HG03045 (cell line): ENCODE results near the gene ANKRD28.

ENCODE experiments used
- ATAC-seq: cut with Tn5 transposase; IDR thresholded peaks from one replicate; pipeline ENCODE4 v1.9.1; 2021; ENCODE audit warnings: mild to moderate bottlenecking, moderate library complexity; ENCODE audit not compliant: unreplicated experiment

The ANKRD28 gene

DNA sequence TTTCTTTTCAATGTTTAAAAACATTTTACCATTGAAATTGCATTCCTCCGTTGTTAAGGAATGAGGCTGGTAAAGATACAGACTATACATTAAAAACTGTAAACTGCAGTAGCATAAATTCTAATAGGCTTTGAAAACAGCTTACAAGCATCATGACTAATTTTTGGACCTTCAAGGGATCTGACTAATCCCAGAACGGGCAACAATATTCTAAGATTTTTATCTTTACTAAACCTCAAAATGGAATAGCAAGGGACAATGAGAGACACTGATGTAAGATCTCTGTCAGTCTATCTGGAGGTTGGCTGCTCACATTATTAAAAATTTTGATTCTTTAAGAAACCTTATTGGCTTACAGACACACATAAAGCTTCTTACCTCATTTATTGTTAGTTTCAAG is 121.5 kb downstream of the ANKRD28 start:
- no peak for ATAC-seq

DNA sequence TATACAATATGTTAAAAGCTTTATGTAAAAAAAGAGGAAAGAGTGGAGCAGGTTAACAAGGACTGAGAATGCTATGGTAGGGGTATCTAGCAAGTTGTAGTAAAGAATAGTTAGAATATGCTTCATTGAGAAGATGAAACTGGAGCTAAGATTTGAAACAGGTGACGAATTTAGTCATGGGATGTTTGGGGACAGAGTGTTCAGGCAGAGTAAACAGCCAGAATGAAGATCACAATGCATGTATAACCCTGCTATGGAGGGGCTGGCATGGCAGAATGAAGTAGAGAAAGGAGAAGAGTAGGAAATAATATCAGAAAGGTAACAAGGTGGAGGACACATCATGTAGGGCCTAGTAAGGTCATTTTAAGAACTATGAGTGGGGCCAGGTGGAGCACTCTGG is 124.2 kb downstream of the ANKRD28 start:
- no peak for ATAC-seq

DNA sequence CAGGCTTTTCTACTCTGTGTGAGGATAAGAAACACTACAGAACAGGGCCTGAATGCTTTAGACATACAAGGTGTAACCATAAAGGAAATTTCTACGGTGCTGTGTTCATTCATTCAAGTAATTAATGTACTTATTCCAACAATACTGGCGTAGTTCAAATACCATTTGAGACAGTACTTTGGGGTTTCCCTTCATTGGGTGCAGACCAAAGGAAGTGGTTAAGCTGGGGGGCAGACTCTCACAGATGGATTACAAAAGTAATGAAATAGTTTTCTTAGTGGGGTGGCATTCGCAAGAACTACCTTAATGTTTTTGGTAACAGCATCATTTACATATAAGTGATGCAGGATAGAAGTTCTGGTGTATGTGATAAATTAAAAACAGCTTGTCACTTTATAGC is 130.3 kb downstream of the ANKRD28 start:
- no peak for ATAC-seq

DNA sequence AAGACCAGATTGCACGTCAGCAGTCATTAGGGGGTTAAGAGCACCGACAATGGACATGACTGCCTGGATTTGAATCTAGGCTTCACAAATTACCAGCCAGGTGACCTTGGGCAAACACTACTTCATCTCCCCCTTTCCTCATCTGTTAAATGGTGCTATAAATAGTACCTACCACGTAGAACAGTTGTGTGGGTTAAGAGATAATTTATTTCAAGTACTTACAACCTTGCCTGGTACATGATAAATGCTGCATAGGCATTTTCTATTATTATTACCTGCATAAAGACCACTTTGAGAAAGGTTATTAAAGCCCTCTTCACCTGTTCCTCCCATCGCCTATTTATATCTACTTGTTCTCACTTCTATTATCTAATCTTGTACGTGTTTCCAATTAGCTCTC is 131.5 kb downstream of the ANKRD28 start:
- ATAC-seq: no peak

DNA sequence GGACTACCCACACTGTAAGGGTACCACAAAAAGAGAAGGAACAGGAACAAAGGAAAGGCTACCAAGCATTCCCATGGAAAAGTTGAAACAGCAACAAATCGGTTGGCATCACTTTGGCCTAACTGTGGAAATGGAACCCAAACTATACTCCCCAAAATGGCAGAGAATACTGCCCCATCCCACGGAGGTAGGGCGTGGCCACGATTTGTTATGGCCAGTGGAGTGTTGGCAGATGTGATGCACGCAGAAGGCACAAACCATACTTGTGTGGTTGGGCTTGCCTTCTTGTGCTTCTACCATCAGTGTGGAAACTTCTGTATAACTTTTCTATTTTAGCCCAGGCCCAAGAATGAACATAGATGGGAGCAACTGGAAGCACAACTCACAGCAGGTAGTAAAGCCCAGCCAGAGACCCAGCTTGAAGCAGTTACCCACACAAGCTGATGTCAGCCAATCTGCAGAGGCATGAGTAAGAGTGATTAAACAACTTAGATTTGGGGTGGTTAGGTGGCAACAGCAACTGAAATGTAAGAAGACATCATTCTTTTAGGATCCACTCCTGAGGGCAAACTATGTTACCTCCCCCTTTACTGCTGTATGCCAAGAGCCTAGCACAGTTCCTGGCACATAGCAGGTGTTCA is 132.1 kb downstream of the ANKRD28 start:
- ATAC-seq: no peak

DNA sequence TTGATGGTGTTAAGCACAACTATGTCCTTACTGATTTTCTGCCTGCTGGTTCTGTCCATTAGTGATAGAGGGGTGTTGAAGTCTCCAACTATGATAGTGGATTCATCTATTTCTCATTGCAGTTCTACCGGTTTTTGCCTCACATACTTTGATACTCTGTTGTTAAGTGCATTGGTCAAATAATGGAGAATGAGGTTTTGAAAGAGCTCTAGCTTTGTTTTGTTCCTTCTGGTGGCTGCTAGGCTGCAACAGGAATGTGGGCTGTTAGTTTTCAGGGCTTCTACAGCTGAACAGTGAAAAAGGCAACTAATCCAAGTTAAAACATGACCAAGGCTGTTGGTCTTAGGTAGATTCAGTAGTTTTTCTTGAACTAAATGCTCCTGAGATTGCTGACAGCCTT is 133.6 kb downstream of the ANKRD28 start:
- ATAC-seq: no peak

DNA sequence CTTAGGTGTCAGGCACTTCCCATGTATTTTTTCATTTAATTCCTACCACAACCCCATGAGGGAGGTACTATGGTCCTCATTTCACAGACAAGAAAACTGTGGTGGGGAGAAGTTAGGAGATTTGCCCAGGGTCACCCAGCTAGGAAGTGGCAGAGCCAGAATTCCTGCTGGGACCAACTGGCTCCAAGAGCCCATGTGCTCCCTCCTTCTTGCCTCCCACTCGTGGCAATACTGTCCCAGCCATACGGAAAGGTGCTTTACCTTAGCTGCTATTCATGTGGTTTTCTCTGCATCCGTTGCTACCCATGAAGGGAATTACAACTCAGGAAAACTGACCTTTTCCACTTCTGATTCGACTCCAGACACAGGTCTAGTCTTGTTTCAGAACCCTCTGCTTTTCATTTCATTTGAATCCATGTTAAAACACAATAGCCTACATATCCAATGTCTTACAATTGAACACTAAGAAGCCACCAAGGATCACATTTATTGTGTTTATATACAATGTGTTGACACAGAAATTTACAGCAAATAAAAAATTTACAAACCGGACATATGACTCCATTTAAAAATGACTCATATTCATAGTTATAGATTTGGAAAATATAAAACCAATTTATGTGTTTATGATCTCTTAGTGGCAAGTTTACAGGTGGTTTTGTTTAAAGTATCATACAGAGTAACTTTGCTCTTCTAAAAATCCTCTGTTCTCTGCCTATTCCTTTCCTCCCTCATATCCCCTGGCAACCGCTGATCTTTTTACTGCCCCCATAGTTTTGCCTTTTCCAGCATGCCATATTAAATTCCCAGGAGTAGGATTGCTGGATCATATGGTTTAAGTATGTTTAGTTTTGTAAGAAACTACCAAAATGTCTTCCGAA is 137.5 kb downstream of the ANKRD28 start:
- ATAC-seq: no peak

DNA sequence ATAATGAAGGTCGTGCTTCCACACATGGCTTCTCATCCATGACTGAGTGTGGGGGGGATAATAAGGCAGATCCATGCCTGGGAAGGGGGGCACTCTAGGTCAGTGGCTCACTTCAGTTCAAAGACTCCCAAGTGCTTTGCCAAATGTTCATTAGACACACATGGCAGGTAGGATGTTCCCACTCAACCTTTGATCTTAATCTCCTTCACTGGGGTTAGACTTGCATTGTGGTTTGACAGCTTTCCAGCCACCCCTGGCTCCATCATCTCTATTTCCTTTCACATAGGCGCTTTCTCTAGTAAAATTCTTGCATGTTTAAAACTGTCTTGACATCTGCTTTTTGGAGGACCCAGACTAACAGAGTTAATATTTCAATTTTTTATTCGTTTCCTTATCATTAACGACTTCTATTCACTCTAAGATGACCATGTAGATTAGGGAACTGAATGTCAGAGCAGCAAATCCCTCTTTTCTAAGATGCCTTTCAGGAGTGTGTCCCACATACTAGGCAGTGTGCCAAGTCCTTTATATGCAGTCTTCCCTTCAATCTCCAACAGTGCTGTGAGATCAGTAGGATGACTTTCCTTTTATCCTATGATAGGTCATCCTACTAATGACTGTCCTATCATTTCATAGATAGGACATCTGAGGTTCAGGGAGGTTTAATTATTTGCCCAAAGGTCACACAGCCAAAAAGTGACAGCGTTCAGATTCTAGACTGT is 138.4 kb downstream of the ANKRD28 start:
- no peak for ATAC-seq

DNA sequence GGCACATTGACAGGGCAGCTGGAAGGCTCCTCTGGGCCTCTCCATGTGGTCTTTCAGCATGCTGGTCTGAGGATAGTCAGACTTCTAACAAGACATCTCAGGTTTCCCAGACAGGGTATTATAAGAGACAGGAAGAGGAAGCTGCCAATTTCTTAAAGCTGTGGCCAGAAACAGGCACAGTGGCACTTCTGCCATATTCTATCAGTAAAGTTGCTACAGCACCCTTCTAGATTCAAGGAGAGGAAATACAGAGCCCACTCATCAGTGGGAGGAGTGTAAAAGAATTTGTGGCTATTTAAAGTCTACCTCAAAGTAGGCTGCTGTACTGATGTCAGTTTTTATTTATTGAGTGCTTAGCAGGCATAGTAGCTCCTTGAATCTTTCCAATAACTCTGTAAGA is 140.8 kb downstream of the ANKRD28 start:
- ATAC-seq: no peak

DNA sequence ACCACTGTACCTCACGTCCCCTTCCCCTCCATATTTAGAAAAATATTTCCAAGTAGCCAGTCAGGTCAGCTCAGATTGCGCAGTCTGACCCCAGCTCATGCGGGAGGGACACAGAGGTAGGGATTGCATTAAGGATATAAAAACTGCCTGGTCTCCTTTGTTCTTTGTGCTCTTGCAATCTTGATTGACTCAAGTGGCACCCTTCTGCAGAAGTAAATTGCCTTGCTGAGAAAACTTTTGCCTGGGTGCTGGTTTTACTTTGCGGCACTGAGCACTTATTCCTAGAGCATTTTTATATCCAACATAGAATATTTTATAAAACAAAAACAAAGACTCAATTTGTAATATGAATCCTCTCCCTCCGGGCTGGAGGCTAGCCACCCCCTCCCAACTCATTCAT is 141.4 kb downstream of the ANKRD28 start:
- no peak for ATAC-seq

DNA sequence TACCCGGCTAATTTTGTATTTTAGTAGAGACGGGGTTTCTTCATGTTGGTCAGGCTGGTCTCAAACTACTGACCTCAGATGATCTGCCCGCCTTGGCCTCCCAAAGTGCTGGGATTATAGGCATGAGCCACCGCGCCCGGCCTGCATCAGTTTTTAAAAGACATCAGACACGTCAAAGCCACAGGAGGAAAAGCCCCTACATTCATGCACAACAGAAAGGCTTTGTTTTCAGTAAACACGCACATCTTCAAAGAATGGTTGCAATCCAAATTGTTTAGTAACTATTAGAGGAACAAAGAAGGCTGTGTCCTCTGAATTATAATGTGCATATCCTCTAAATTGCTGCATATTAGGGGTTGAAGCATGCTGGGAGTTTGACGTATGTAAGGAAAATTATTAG is 142.9 kb downstream of the ANKRD28 start:
- ATAC-seq: no peak

DNA sequence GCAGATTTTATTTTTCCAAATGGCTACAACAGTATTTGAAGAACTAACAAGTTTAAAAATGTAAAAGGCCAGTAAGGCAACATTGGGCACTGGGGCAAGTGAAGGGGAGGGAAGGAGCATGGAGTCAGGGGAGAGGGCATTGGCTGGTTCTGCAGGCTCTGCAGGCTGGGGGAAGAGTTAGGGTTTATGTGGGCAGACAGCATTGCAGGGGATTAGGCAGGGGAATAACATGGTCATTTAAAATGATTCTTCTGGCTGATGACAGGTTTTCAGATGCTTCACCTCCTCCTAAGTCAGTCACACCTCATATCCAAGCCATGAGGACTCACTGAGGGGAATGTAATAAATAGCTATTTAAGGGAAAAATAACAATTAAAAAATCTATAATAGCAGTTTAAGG is 143.7 kb downstream of the ANKRD28 start:
- no peak for ATAC-seq

DNA sequence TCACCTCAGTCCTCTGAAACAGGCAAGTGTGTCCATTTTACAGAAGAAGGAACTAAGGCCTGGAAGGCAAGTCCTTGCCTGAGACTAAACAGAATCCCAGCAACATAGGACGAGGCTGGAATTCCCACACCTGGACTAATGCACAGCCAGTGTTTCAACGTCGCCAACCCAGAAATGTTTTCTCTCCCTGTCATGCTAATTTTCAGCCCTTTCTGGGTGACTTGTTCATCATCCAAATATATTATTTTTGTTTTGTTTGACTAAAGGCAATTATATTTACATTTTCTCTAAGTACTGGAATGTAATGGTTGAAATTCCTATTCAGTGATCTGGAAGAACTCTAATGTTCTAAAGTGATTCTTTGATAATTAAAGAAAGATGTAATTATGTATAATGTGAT is 144.5 kb downstream of the ANKRD28 start:
- ATAC-seq: no peak

DNA sequence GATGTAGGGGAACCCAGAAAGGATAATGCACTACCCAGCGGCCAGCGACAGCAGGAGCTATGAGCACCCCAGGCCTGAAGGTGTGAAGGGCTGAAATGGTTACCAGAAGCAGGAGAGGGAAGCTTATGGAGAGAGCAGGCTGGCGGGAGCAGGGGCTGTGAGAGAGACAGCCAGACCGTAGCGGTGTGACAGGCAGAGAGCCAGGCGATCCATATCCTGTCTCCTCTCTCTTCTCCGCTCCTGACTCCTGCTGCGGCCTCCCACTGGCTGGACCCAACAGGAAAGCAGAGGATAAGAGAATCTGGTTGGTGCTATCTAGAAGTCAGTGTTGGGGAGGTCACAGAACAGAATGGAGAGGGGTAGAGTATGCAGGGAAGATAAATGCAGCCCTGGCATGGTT is 146.4 kb downstream of the ANKRD28 start:
- no peak for ATAC-seq

DNA sequence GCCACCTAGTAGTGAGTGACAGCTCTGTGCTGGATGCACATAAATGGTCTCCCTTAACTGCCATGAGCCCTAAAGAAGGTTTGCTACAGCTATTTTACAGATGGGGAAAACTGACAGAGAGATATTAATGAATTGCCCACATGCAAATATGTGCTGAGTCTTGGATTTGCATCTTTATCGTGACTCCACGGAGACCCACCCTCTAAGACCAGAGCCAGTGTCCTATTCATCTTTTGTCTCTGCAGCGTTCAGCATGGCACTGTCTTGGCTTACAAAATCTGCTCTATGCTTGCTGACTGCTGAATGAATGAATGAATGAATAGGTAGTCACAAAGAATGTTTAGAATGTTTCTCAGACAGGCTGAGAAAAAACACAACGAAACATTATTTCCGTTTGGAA is 147.9 kb downstream of the ANKRD28 start:
- ATAC-seq: no peak

DNA sequence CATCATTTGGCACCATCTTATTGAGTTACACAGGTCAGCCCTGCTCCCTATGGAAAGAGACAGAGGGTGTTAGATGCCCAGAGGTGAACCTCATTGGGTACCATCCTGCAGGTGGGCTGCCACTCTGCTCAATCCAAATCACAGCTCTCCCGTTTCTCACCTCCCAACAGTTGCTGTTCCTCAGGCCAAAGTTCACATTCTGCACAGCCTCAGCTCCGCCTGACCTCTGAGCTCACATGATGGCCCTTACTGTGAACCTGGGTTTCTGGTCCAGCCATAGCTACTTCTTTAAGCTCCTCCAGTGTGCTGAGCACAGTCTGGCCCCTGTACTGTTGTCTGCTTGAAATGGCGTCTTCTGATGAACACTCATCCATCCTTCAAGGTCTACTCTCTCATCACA is 148.4 kb downstream of the ANKRD28 start:
- no peak for ATAC-seq

DNA sequence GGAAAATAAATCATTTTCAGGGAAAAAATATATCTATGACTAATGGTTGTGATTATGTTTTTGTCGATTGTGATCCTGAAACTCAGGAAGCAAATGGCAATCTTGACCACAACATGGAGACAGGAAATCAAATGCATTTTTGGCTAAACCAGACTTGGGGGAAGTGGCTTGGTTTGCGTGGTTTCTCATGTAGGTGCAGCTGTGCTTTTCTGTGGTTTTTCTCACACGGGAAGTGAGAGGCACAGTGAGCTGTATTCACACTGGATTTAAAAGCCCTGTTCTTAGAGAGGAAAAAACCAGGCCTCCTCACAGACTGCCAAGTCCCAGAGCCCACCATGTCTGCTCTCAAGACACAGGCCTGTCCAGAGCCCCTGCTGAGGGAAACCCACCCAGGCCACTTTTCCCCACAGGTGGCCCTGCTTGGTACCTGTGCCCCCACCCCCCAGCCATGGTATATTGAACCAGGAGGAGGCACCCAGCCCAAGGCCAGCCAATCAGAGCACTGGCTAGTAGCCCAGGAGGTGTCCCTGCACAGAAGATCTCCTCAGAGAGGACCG is 150.1 kb downstream of the ANKRD28 start:
- ATAC-seq: peak; percentile 89

DNA sequence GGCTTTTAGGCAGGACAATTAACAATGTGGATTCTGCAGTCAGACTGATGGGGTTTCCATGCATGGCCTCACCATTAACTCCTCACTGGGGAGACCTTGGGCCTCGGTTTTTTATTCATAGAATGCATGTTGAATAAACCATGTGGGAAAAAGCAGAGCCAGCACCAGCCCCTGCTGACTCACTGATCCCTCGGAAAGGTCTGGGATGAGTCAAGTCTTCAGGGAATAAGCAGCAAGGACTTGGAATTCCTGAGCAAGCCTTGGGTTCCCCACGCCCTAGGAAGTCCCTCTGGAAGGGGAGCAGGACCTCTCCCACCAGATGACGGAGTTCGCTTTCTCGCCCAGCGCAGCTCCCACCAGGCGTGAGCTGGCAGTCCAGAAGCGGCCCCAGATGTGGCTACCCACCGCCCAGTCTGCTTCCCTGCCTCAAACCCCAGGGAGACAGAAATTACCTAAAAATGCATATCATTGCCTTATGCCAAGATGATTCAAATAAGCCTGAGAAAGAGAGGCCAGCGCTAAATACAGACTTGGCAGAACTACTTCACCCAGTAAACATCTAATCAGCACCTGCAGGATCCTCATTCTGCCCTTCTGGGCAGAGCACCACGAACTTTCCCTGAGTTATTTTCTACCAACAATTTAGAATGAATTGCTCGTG is 150.8 kb downstream of the ANKRD28 start:
- ATAC-seq: peak; percentile 8

DNA sequence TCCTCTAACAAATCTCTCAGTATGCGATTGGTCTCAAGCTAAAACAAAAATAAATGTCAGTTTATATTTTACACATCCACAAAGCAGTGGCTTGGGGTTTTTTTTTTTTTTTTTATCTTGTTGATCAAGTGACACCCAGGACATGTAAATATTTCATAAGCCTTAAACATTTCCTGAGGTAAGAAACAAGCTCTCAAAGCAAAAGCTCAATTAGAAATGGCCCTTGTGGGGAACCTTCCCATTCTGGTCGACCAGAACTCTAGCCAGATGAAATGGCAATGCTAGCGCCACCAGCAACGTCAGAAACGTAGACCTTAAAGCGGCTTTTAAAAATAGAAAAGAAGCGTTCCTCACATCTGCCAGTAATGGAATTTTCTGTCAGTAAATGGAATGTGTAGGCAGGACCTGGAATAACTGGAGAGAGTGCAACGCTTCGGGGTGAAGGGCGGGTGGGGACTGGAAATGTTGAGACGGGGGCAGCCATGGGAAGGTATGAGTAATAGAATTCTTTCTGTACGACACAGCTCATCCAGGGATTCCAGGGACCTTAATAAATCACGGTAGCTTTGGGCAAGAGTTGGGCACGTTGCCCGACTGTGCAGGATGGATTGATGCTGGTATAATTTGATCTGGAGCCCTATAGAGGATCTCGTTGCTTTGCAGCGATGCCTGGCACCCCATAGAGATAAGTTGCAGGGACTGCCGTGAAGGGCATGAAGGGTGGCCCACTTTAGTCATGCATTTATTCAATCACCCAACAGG is 151.9 kb downstream of the ANKRD28 start:
- ATAC-seq: no peak

DNA sequence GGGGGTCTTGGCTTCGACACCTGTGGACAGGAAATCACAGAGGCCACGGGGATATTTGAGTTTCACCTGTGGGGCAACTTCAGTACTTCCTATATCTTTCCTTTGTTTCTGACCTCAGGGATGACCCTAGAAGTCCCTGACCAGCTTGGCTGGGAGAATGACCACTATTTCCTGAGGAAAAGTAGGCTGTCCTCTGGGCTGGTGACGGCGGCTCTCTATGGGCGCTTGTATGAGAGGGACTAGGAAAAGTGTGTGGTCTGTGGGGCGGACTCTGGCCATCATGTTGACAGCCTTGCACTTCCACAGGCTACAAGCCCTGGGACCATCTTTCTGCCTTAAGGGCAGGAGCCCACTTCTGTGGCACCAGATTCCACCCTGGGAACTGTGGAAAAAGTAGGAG is 152.5 kb downstream of the ANKRD28 start:
- no peak for ATAC-seq
